Esophagus muscularis mucosa (tissue), 3 donors: ENCODE data around the gene KLF13.

Experiments used
- POLR2A ChIP-seq: fragments of 450-650 bp; IDR thresholded peaks from one replicate; pipeline ENCODE4 v1.6.1; 2017; ENCODE audit warnings: antibody characterized with exemption, moderate library complexity, mild to moderate bottlenecking, low read depth
- POLR2AphosphoS5 ChIP-seq, 2 donors: sonication (generic); formaldehyde crosslinking; IDR thresholded peaks; one replicate each; pipeline ENCODE4 v1.6.1; 2017; ENCODE audit warnings: antibody characterized with exemption in 2 of 2
- TF ChIP-seq, protein P1 (sequence below), 3 experiments: fragments of 200-600 bp in 2 of 3; fragments of 450-650 bp in 1 of 3; sonication (generic) in 2 of 3; IDR thresholded peaks; one replicate each; pipeline ENCODE4 v1.5.1; 2017 to 2019; ENCODE audit warnings: antibody characterized with exemption in 3 of 3, mild to moderate bottlenecking in 2 of 3, moderate library complexity in 1 of 3

DNA sequence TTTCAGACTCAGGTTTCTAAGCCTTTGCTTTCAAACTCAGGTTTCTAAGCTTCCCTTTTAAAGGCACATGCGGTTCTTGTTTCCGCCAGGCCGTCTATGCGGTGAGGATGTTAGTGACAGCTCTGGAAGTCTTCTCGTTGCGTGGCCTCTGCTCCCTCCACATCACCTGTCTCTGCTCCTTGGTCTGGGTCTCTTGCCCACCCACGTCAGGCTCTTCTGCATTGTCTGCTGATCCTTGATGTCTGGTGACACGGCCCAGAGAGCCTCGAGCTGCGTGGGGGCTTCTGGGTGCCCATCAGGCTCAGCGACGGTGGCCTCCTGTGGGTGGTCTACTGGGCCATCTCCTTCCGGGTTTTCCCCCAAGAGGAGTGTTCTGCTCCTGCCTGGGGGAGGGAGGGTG, 30.5 kb downstream of the KLF13 start:
- TF ChIP-seq, protein P1, sequence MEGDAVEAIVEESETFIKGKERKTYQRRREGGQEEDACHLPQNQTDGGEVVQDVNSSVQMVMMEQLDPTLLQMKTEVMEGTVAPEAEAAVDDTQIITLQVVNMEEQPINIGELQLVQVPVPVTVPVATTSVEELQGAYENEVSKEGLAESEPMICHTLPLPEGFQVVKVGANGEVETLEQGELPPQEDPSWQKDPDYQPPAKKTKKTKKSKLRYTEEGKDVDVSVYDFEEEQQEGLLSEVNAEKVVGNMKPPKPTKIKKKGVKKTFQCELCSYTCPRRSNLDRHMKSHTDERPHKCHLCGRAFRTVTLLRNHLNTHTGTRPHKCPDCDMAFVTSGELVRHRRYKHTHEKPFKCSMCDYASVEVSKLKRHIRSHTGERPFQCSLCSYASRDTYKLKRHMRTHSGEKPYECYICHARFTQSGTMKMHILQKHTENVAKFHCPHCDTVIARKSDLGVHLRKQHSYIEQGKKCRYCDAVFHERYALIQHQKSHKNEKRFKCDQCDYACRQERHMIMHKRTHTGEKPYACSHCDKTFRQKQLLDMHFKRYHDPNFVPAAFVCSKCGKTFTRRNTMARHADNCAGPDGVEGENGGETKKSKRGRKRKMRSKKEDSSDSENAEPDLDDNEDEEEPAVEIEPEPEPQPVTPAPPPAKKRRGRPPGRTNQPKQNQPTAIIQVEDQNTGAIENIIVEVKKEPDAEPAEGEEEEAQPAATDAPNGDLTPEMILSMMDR (IDR thresholded peaks at IDR 0.05), result no peak
- TF ChIP-seq POLR2A, result no peak
- TF ChIP-seq POLR2AphosphoS5 (IDR thresholded peaks at IDR 0.05), result no peak
